Measurements from ENCODE around the gene FOXD2. TPM values are rescaled to one million over a fixed set of nuclear protein-coding genes. Genes with fewer than 3 reads are reported as not detected.
"Not testable (repeated sequence)": the region's sequence is repeated elsewhere in the genome, so short reads cannot be mapped to it uniquely, and the experiment has no call there.

FOXD2 gene
- polyA plus RNA-seq, 4 donors: 5.6 to 9.6 (median 6.2) TPM

DNA sequence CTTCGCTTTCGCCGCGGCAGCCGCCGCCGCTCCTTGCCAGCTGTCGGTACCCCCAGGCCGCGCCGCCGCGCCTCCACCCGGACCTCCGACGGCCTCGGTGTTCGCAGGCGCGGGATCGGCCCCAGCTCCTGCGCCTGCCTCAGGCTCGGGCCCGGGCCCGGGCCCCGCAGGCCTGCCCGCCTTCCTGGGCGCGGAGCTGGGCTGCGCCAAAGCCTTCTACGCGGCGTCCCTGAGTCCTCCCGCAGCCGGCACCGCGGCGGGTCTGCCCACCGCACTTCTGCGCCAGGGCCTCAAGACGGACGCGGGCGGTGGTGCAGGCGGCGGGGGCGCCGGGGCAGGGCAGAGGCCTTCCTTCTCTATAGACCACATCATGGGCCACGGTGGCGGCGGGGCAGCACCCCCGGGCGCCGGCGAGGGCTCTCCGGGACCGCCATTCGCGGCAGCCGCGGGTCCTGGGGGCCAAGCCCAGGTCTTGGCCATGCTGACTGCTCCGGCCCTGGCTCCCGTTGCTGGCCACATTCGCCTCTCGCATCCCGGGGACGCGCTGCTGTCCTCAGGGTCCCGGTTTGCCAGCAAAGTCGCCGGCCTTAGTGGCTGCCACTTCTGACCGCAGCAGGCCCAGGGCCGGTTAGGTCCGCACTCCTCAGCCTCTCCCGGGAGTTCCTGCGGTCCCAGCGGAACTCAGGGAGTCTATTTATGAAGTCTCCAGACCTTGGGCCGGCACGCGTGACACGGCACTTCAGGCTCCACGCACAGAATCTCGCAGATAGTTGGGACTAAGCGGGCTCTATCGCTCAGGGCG, 1.4 kb downstream of the FOXD2 start:
- DNase-seq (ENCODE audit: low read depth in 4 of 4, low spot score in 3 of 4): no peak

GRCh38 chr1:47439819-47440598, 2.2 kb downstream of the FOXD2 start:
- DNase-seq (ENCODE audit: low read depth in 4 of 4, low spot score in 3 of 4): no peak

DNA sequence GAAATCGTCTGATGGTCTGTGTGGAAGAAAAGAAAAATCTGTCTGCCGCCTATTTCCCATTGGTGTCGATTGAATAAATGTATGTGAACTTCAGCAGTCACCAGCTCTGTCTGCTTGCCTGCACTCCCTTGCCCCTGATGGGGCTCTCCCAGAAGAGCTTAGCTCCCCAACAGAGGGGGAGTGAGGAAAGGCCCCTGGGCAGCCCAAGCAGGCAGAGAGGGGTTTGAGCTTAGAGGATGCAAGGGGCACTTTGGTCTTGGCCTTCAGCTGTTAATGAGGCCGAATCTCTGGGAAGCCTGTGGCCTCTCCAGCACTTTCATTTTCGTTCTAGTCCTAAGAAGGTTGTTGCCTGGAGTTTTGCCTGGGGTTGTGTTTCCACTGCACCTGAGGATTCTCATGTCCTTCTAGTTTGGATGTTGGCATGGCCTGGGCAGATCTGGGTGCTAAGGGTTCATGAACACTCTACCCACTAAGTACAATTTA, 2.8 kb downstream of the FOXD2 start:
- DNase-seq (ENCODE audit: low read depth in 4 of 4, low spot score in 3 of 4): no peak

DNA sequence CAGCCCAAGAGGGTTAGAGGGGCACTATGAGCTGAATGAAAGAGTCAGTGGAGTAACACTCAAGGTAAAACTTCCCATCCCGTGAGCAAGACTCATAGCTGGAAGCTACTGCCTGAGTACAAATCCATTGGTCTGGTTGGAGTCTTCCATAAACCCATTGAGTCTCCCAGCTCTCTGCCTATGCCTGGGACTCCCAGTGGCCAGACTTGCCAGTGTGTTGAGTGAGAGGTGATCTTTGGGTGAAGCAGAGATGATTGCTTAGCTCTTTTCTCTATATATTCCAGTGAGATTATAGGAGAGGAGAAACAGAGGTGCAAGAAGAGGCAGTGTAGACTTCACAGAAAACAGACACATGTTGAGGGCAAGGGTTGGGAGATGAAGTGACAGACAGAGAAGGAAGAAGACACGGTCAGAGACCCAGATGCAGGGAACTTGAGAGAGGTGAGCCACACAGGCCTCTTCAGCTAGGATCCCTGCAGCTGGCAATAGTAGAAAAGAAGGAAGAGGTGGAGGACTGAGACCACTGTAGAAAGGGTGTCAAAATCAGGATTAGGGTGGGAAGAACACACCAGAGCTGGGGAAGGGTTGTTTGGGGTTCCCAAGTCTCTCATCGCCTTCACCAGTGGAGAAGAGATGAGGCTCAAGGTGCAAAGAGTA, 3.7 kb downstream of the FOXD2 start:
- no peak for DNase-seq (ENCODE audit: low read depth in 4 of 4, low spot score in 3 of 4)

GRCh38 chr1:47442202-47442601, 4.4 kb downstream of the FOXD2 start:
- DNase-seq (ENCODE audit: low read depth in 4 of 4, low spot score in 3 of 4): no peak

DNA sequence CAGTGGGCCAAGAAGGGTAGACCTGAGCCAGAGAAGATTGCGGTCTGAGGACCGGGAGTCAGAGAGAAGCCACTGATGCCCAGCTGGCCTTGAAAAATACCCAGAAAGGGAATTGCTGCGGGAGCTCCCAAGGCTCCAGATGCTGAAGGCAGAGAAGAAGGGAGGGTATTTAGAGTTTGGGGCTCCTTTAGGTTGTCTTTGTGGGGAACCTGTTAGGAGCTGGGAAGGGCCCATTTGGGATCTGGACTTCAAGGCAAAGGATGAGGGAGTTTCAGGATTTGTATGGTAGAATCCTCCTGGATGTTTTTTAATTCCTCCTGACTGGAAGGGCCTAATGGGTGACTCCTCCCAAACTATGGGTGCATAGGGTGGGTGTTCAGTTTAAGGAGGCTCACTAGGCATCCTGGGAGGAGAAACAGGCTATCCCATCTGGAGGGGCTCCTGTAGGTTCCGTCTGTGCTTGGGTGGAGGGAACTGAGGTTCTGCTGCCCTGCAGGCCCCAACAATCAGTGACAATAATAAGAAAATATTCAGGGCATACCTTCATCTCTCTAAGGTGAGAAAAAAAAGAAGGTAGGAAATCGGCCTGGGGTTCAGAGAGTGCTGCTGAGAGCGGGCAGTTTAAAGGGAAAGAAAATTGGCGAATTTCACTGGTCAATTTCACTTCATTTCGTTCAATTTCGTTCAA, 5.1 kb downstream of the FOXD2 start:
- no peak for DNase-seq (ENCODE audit: low read depth in 4 of 4, low spot score in 3 of 4)

- DNase-seq (ENCODE audit: low read depth in 4 of 4, low spot score in 3 of 4): no peak
Measured at GRCh38 chr1:47443530-47444296, 5.9 kb downstream of the FOXD2 start.

DNA sequence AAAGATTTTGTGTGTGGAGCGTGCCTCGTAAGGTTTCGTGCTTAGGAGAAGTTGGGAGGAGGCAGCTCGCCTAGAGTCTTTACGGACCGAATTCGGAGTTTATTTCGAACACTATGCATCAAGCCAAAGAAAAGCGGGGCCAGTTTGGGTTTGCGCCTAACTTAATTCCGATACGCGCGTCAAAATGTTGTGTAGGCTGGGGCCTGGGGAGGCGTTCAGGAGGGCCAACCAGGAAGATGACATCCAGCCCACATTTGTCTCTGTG, 6.4 kb downstream of the FOXD2 start:
- DNase-seq (ENCODE audit: low read depth in 4 of 4, low spot score in 3 of 4): no peak

GRCh38 chr1:47444562-47445465, 7.0 kb downstream of the FOXD2 start:
- DNase-seq (ENCODE audit: low read depth in 4 of 4, low spot score in 3 of 4): no peak

- no peak for DNase-seq (ENCODE audit: low read depth in 4 of 4, low spot score in 3 of 4)
Measured at GRCh38 chr1:47445823-47446550, 8.1 kb downstream of the FOXD2 start.

- no peak for DNase-seq (ENCODE audit: low read depth in 4 of 4, low spot score in 3 of 4)
Measured at GRCh38 chr1:47448462-47449222, 10.8 kb downstream of the FOXD2 start.

GRCh38 chr1:47449822-47450552, 12.1 kb downstream of the FOXD2 start:
- no peak for DNase-seq (ENCODE audit: low read depth in 4 of 4, low spot score in 3 of 4)

- DNase-seq (ENCODE audit: low read depth in 4 of 4, low spot score in 3 of 4): no peak
Measured at GRCh38 chr1:47450606-47451005, 12.8 kb downstream of the FOXD2 start.

- DNase-seq (ENCODE audit: low read depth in 4 of 4, low spot score in 3 of 4): no peak
Measured at GRCh38 chr1:47452426-47452825, 14.6 kb downstream of the FOXD2 start.

DNA sequence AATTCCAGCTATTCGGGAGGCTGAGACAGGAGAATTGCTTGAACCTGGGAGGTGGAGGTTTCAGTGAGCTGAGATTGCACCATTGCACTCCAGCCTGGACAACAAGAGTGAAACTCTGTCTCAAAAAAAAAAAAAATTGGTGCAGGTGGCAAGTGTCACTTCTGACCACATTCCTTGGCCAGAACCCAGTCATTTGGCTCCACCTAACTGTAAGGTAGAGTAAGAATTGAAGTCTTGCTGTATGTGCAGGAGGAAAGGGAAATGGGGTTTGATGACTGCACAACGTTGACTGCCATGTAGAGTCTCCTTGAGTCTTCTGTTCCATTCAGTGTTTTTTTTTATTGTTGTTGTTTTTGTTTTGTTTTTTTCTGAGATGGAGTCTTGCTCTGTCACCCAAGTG, 16.1 kb downstream of the FOXD2 start:
- DNase-seq (ENCODE audit: low read depth in 4 of 4, low spot score in 3 of 4): not testable (repeated sequence)

DNA sequence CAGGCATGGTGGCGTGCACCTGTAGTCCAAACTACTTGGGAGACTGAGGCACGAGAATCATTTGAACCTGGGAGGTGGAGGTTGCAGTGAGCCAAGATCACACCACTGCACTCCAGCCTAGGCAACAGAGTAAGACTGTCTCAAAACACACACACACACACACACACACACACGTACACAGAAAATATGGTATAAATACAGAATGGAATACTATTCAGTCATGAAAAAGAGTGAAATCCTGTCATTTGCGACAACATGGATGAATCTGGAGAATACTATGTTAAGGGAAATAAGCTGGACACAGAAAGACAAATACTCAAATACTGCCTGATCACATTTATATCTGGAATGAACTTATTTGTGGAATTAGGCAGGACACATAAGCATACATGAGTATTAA, 18.4 kb downstream of the FOXD2 start:
- DNase-seq (ENCODE audit: low read depth in 4 of 4, low spot score in 3 of 4): no peak

- not testable (repeated sequence) for DNase-seq (ENCODE audit: low read depth in 4 of 4, low spot score in 3 of 4)
Measured at GRCh38 chr1:47457547-47457946, 19.7 kb downstream of the FOXD2 start.

All from right renal pelvis (tissue), 4 donors.